SKM-1 (cell line): ENCODE results near the gene ZNF428.
"Not testable (repeated sequence)": the region's sequence is repeated elsewhere in the genome, so short reads cannot be mapped to it uniquely, and the experiment has no call there.

Experiments
- DNase-seq: peaks from one replicate; lab custom pipeline; 2025; ENCODE audit not compliant: unreplicated experiment; lab: John Stamatoyannopoulos, UW

ZNF428 gene, protein sequence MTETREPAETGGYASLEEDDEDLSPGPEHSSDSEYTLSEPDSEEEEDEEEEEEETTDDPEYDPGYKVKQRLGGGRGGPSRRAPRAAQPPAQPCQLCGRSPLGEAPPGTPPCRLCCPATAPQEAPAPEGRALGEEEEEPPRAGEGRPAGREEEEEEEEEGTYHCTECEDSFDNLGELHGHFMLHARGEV

GRCh38 chr19:43619262-43620060, at the start of gene ZNF428:
ZNF428 (minus strand) TSS chr19:43619629; CDS start chr19:43614304, 5,325 bp downstream.
- DNase-seq, result peak; percentile 16

- DNase-seq, result peak; percentile 92
These were observed 49.1 kb upstream of the ZNF428 start for GRCh38 chr19:43668406-43669109.

DNA sequence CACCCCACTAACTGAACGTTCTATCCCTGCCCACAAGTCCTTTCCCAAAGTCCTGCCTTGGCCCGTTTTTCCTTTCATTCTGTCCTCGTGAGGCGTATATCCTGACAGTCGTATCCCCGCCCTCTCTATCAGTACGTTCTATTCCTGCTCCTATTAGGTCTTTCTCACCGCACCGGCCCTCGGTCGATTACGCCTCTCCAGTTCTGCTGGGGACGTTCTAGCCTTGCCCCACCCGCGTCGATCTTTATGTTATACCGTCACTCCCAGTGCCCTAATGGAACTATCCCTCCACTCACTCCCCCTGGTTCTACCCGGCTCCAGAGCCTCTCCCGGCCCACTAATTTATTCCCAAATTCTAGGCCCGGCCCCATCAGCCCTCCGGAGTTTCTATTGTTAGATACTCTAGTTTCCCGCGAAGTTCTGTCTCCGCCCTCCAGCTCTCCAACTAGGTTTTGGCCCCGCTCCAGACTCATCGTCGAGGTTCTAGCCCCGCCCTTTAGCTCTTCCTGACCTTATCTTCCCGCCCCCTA, 48.5 kb upstream of the ZNF428 start:
- no peak for DNase-seq

GRCh38 chr19:43667126-43667875, 47.9 kb upstream of the ZNF428 start:
- no peak for DNase-seq

GRCh38 chr19:43664018-43664417, 44.6 kb upstream of the ZNF428 start:
- DNase-seq, result no peak

DNA sequence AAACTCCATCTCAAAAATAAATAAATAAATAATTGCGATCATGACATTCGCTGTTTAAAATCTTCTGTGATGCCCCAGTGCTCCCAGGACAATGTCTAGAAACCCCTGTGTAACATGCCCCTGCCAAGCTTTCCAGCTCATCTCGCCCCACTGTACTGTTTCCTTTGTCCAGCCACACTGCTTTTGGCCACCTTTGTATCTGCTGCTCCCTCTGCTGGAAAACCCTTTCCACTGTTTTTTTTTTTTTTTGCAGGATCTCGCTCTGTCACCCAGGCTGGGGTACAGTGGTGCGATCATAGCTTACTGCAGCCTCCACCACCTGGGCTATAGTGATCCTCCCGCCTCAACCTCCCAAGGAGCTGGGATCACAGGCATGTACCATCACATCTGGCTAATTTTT, 43.1 kb upstream of the ZNF428 start:
- no peak for DNase-seq

- DNase-seq, result no peak
These were observed 41.5 kb upstream of the ZNF428 start for GRCh38 chr19:43660971-43661360.

- DNase-seq, result no peak
These were observed 41.0 kb upstream of the ZNF428 start for GRCh38 chr19:43660301-43660970.

DNA sequence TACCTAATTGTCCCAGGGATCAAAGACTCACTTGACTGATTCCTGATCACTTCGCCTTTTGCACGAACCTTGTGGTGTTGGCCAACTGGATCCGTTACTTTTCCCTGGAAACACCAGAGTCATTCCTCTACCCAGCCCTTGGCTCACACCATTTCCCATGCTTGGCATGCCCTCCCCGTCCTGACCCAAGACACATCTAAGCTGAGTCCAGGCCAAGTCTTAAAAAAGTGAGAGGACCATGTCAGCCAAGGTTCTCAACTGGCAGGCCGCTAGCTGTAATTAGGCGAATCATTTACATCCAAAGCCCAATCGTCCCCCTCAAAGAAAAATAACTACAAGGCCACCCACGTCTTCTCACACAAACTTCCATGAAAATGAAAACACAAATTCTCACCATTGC, 39.1 kb upstream of the ZNF428 start:
- no peak for DNase-seq

DNA sequence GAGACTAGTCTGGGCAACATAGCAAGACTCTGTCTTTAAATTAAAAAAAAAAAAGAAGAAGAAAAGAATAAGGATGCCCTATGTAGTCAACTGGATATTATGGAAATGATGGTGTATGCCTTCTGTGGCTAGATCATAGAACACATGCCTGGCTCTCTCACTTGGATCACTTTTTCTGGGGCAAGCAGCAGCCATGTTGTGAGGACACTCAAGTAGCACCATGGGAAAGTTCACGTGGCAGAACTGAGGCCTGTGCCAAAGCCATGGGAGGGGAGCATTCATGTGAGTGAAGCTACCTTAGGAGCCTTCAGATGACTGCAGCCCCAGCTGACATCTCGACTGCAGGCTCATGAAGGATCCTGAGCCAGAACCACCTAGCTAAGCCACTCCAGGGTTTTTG, 38.6 kb upstream of the ZNF428 start:
- no peak for DNase-seq

DNA sequence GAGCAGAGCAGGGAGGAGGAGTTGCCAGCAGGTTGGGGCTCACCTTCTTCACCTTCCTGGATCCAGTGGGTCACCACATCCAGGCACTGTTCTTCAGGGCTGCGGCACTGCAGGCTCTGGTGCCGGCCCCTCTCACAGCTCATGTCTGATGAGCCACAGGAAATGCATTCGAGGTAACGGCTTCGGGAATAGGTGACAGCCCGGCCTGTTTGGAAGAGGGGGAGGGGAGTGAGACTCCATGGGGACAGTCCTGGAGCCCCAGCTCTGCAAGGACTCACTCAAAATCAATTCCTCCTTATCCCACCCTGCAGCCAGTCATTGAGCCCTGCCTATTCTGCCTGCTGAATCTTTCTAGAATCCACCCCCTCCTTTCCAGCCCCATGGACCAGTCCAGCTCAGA, 37.0 kb upstream of the ZNF428 start:
- DNase-seq, result no peak

DNA sequence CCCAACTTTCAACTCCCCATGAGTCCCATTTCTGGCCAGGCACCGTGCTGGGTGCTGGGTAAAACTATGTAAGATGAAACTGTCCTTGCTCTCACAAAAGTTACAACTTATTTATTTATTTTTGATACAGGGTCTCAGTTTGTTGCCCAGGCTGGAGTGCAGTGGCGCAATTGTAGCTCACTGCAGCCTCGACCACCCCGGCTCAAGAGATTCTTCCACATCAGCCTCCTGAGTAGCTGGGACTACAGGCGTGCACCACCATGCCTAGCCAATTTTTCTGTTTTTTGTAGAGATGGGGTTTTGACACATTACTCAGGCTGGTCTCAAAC, 33.1 kb upstream of the ZNF428 start:
- DNase-seq, result no peak

DNA sequence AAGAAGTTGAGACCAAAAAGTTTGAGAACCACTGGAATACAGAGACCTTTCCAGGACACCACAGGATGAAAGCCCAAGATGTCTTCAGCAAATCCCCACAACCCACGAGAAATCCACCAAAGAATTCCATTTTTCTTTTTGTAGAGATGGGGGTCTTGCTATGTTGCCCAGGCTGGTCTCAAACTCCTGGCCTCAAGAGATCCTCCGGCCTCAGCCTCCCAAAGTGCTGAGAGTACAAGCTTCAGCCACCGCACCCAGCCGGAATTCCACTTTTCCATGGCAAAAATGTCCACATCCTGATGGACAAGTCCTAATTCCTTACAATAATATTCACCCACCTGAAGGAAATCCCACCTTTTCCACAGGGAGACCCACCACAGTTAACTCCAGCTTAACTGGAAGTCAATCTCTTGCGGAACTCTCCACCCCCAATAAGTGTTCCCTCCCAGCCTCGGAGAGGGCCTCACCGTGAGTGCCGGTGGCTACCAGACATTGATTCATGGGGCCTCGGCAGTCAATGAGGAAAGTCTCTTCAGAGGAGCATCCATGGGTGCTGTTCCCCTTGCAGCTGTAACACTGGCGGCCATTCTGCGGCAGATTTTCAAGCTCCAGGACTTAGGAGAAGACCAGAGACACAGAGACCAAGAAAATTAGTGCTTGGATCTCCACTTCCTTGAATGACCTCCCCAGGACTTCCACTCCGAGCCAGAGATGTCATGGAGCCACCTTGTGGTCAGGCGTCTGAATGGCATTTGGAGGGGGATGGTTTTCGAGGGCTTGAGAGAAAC, 32.5 kb upstream of the ZNF428 start:
- peak; percentile 5 for DNase-seq

DNA sequence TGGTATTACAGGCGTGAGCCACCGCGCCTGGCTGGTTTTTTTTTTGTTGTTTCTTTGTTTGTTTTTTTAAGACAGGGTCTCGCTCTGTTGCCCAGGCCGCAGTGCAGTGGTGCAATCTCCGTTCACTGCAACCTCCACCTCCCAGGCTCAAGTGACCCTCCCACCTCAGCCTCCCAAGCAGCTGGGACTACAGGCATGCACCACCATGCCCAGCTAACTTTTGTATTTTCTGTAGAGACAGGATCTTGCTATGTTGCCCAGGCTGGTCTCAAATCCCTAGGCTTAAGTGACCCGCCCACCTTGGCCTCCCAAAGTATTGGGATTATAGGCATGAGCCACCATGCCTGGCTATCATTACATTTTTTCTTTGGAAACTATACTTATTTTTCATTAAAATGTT, 30.8 kb upstream of the ZNF428 start:
- not testable (repeated sequence) for DNase-seq

- DNase-seq, result no peak
These were observed 30.1 kb upstream of the ZNF428 start for GRCh38 chr19:43649514-43649913.

- DNase-seq, result no peak
These were observed 29.2 kb upstream of the ZNF428 start for GRCh38 chr19:43648633-43649032.

- no peak for DNase-seq
These were observed 24.8 kb upstream of the ZNF428 start for GRCh38 chr19:43644181-43644580.

GRCh38 chr19:43643326-43643725, 23.9 kb upstream of the ZNF428 start:
- DNase-seq, result no peak

- DNase-seq, result no peak
These were observed 23.1 kb upstream of the ZNF428 start for GRCh38 chr19:43642531-43642930.

DNA sequence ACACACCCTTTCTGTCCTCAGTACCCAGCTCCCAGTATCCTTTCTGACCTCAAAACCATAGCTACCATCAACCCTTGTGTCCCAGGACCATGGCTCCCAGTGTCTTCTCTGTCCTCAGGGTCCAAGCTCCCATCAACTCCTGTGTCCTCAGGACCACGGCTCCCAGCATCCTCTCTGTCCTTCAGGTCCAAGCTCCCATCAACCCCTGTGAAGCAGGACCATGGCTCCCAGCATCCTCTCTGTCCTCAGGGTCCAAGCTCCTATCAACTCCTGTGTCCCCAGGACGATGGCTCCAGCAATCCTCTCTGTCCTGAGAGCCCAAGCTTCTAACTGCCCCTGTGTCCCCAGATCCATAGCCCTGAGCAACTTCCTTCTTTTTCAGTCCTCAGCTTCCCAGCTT, 21.9 kb upstream of the ZNF428 start:
- DNase-seq, result no peak
